Measurements from ENCODE around the gene SIRT4. TPM values are rescaled to one million over a fixed set of nuclear protein-coding genes. Genes with fewer than 3 reads are reported as not detected.

The SIRT4 gene
- total and polyA plus RNA-seq, 2 of the 13 experiments (the other 11 are each of a cell fraction or from before 2014, with no cell fraction given): 3.4 to 5.8 TPM

DNA sequence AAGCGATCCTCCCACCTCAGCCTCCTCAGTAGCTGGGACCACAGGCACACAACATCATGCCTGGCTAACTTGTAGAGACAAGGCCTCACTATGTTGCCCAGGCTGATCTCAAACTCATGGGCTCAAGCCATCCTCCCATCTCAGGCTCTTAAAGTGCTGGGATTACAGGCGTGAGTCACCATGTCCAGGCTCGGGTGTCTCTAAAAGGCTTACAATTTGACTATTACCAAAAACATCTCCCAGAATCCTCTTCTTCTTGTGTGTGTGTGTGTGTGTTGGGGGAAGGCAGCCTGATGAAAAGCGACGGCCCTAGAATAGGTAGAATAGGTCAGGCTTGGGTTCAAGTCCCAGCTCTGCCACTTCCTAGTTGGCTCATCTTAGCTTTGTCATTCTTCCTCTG is 50.0 kb downstream of the SIRT4 start:
- POLR2A ChIA-PET: no interaction called here
- Histone ChIP-seq H3K4me2 (ENCODE audit: low read depth, low read length) (no peak overlapping the region), H3K9me3 (ENCODE audit: low read length) (no peaks in the 10 kb centered on the region), H3K27ac (ENCODE audit: extremely low read length, insufficient read depth, low read length) (no peak overlapping the region), H4K20me1 (ENCODE audit: insufficient read depth, low read length) (no peaks in the 10 kb centered on the region), H3K79me2 (ENCODE audit: insufficient read depth, low read length) (no peaks in the 10 kb centered on the region), H3K9ac (ENCODE audit: insufficient read depth, low read depth, low read length) (no peak overlapping the region), H3K27me3 (ENCODE audit: control insufficient read depth in 1 of 2, insufficient read depth in 2 of 2, low read length in 2 of 2) (no peaks in the 10 kb centered on the region), H3K36me3 (replicated peaks in 1 of 2; ENCODE audit: control insufficient read depth in 1 of 2, insufficient read depth in 2 of 2, low read length in 2 of 2) (no peaks in the 10 kb centered on the region), H3K4me1 (ENCODE audit: insufficient read depth, low read length) (no peaks in the 10 kb centered on the region), H2AFZ (ENCODE audit: low read length) (no peak overlapping the region), H3K4me3 (replicated peaks in 1 of 3; ENCODE audit: insufficient read depth in 1 of 3, low read depth in 2 of 3, low read length in 3 of 3) (no peak overlapping the region)
- FAIRE-seq (no peak), ATAC-seq (no peak), DNase-seq (ENCODE audit: low spot score) (no peak)
- in situ Hi-C loops (cut with HindIII; ENCODE audit: extremely low pct_ligation_motif_present, low pct_unique_long_range_greater_than_20kb) (no loop called here), intact Hi-C loops (cut with micrococcal nuclease; ENCODE audit: unreplicated experiment) (no loop called here)
- TF ChIP-seq ZNF660 (CRISPR knock-in tag; IDR thresholded peaks at IDR 0.05; ENCODE audit: borderline replicate concordance, low read depth): no peak
- no peak for TF ChIP-seq TOE1 (CRISPR knock-in tag; IDR thresholded peaks at IDR 0.05)
- no peak for TF ChIP-seq XBP1 (CRISPR knock-in tag; IDR thresholded peaks at IDR 0.05)
- no peak for TF ChIP-seq ZNF746 (CRISPR knock-in tag; IDR thresholded peaks at IDR 0.05)
- no peak for TF ChIP-seq KLF16 (CRISPR knock-in tag; IDR thresholded peaks at IDR 0.05)
- no peak for TF ChIP-seq HDAC6 (IDR thresholded peaks at IDR 0.05; ENCODE audit: low read depth, low read length)
- TF ChIP-seq, protein P1, sequence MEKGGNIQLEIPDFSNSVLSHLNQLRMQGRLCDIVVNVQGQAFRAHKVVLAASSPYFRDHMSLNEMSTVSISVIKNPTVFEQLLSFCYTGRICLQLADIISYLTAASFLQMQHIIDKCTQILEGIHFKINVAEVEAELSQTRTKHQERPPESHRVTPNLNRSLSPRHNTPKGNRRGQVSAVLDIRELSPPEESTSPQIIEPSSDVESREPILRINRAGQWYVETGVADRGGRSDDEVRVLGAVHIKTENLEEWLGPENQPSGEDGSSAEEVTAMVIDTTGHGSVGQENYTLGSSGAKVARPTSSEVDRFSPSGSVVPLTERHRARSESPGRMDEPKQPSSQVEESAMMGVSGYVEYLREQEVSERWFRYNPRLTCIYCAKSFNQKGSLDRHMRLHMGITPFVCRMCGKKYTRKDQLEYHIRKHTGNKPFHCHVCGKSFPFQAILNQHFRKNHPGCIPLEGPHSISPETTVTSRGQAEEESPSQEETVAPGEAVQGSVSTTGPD (CRISPR knock-in tag; IDR thresholded peaks at IDR 0.05): no peak
- no peak for TF ChIP-seq KMT2A (CRISPR knock-in tag; IDR thresholded peaks at IDR 0.05)
- TF ChIP-seq ZNF562 (CRISPR knock-in tag; IDR thresholded peaks at IDR 0.05; ENCODE audit: borderline replicate concordance): no peak
- TF ChIP-seq ZNF674 (CRISPR knock-in tag; IDR thresholded peaks at IDR 0.05; ENCODE audit: low read depth): no peak
- WGBS (ENCODE audit: low lambda C conversion rate): 67% methylated on average over 4 of the region's 5 CpGs
- BruUV-seq (replicated peaks): no TSS peak
- CTCF ChIA-PET (ENCODE audit: low intra/inter-chr PET ratio, low total read pairs): no interaction called here

Measured in HepG2 (cell line).